Measurements from ENCODE around the gene MRPS12.

MRPS12 gene

DNA sequence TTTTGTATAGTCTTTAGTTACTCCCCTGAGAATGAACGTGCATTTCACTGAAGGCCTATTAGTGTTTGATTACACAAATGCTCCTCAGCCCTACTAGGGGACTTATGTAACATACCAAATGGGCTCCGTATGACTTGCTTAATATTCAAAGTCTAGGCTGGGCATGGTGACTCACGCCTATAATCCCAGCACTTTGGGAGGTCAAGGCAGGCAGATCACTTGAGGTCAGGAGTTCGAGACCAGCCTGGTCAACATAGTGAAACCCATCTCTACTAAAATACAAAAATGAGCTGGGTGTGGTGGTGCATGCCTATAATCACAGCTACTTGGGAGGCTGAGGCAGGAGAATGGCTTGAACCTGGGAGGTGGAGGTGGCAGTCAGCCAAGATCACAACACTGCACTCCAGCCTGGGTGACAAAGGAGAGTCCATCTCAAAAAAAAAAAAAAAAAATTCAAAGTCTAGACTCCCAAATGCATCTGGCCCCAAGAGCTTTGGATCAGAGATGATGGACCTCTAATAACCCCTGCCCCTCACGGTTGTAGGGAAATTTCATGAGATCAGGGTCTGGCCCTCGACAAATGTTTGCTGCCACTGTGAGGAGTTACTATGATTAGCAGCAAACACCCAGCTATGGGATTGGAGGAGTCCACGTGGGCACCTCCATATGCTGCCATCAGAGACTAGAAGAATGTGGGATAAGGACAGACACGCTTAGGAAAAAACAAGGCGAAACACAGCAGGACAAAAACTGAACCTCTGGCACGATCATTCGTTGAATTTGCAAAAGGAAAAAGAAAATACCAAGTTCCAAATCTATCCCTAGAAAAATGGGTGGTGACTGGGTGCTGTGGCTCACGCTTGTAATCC, 40.2 kb downstream of the MRPS12 start:
- no peak overlapping the region for H3K4me3 ChIP-seq (ENCODE audit: low read depth, low read length)

DNA sequence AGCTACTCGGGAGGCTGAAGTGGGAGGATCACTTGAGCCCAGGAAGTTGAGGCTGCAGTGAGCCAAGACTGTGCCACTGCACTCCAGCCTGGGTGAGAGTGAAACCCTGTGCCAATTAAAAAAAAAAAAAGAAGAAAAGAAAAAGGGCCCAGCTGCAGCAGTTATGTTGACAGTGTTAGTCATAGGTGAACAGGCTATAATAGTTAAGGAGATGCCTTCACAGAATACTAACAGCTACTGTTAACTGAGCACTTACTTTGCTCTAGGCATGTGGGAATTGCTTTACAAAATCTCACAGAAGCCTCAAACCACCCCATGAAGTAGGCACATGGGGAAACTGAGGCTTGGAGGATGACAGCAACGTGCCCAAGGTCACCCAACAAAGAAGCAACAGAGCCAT, 40.9 kb downstream of the MRPS12 start:
- H3K4me3 ChIP-seq (ENCODE audit: low read depth, low read length): no peak overlapping the region

DNA sequence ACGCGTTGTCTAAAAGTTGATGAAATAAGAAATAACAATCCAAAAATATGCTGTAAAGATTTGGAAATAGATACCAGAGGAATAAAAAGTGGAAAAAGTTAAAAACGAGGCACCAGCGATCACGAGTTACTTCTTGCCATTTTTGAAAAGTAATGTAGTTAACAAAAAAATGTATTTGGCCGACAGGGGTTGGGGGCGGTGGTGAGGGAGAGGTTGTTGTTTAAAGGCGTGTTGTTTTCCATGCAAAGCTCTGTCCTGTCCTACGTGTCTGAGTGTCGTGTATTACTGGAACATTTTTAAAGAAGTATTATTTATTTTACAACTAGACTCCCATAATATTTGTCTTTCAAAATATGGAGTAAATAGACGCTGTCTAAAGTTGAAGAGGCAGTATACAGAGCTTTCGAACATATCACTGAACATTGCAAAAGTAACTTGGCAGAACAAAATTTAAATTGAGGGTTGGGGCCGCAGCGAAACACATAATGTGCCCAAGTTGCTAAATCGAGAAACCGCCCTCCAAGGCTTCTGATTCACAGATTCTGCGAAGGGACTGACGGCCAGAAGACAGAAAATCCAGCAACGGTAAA, 44.0 kb downstream of the MRPS12 start:
- peak overlapping the region; percentile 78 for H3K4me3 ChIP-seq (ENCODE audit: low read depth, low read length)

DNA sequence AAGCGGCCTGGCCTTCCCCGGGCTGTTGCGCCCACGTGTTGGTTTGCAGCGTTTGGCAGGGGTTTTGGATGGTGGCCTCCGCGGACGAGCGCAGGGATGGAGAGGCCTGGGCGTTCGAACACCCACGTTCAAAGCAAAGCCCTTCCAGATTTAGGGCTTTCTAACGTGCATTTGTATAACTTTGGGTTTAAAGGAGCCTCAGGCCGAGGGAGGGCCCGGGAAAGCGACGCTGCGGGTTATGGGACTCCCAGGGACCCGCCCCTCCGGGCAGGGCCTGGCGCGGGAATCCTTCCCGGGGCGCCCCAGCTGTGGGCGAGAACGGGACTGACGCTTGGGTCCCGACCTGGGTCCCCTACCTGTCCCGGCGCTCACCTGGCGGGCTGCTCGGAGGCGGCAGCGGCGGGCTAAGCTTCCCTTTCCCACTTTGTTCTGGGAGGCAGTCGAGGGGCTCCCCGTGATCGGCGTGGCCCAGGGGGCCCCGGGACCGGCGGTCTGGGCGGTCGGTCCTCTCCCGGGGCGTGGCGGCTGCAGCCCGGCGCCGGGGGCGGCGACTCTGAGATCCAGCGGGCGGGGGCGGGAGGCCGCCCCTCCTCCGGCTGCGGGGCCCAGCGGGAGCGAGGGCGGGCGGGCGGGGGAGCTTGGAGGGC, 44.6 kb downstream of the MRPS12 start, which contains the start of gene FBXO17:
FBXO17 (minus strand) TSS at position 529 of the 647 bp plus-strand sequence. CDS start 25,423 bp downstream, outside the sequence.
- peak within 1 kb of the TSS; percentile 78 for H3K4me3 ChIP-seq (ENCODE audit: low read depth, low read length)

DNA sequence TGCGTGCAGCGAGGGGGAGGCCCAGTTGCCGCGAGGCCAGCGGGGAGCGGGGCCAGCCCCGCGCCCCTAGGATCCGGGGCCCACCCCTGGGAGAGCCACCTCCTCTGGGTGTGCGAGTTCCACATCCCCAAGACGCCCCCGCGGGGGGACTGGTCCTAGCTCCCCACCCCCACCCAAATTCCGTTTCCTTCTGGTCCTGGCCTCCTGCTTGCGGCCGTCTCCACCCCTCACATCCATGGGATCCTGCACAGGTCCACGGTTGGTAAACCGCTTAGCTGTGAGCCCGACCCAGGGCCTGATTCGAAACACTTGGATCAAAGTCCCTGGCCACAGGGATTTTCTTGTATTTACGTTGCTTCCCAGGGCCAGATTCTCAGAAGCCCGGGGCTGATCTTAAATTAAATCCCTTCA, 45.1 kb downstream of the MRPS12 start:
- H3K4me3 ChIP-seq (ENCODE audit: low read depth, low read length): peak overlapping the region; percentile 57

GRCh38 chr19:38977445-38978325, 46.9 kb downstream of the MRPS12 start:
- H3K4me3 ChIP-seq (ENCODE audit: low read depth, low read length): no peak overlapping the region

DNA sequence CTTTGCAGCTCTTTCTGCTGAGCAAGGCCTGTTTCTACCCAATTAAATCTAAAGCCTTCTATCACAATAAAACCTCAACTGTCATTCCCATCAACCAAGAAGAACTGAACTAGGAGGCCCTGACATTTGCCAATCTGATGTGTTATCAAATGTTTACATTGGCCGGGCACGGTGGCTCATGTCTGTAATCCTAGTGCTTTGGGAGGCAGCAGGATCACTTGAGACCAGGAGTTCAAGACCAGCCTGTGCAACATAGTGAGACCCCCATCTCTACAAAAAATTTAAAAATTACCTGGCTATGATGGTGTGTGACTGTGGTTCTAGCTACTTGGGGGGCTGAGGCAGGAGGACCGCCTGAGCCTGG, 47.6 kb downstream of the MRPS12 start:
- no peak overlapping the region for H3K4me3 ChIP-seq (ENCODE audit: low read depth, low read length)

DNA sequence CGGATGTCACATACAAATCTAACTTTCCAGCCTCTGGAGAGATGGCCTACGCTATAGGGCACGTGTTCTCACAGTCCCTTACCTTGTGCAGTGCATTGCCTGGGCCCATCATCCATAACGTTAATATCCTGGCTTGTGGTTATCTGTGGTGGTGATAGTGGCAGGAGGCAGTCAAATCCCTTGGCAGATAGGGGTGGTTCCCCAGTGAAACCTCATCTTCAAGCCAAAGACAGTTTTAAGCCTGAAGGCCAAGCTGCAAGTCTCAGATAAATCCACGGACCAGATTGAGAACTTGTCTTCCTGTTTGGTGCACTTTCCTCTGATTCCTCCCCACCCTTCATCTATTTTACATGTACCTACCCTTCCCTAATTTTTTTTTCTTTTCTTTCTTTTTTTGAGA, 49.1 kb downstream of the MRPS12 start:
- H3K4me3 ChIP-seq (ENCODE audit: low read depth, low read length): no peak overlapping the region

GRCh38 chr19:38980583-38981374, 50.0 kb downstream of the MRPS12 start:
- H3K4me3 ChIP-seq (ENCODE audit: low read depth, low read length): no peak overlapping the region
